ENCODE results near the gene MOBP. TPM values are rescaled to one million over a fixed set of nuclear protein-coding genes. Genes with fewer than 3 reads are reported as not detected.

The MOBP gene
- total RNA-seq, 4 donors from 2014 or later: not detected

- no peak overlapping the region for H3K4me3 ChIP-seq
- no peak overlapping the region for H3K27ac ChIP-seq
- no peaks in the 10 kb centered on the region for H3K9me3 ChIP-seq
- H3K27me3 ChIP-seq: peaks cover 0 to 4% of the 10 kb centered on the region in 2 donors
- DNase-seq: no peak
- H3K4me1 ChIP-seq: no peaks in the 10 kb centered on the region
- TF ChIP-seq POLR2A (IDR thresholded peaks at IDR 0.05) (no peak), CTCF (IDR thresholded peaks at IDR 0.05) (no peak)
- no peaks in the 10 kb centered on the region for H3K36me3 ChIP-seq
These were observed 34.7 kb downstream of the MOBP start for GRCh38 chr3:39501968-39502837.

DNA sequence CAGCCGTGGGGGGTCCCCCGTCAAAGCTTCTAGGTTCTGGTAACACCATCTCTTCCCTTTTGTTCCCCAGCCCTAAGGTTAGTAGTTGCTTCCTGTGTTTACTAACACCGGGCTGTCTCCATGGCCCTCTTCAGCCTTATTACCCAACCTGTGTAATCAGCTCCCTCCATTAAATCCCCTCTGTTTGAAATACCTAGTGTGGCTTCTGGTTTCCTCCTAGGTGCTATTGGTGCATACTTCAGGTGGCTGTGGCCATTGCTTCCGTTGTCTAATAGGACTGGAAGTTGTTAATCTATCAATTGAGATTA, 35.3 kb downstream of the MOBP start:
- peaks cover 0 to 4% of the 10 kb centered on the region in 2 donors for H3K27me3 ChIP-seq
- H3K9me3 ChIP-seq: no peaks in the 10 kb centered on the region
- no peak for DNase-seq
- TF ChIP-seq CTCF (IDR thresholded peaks at IDR 0.05) (no peak), POLR2A (IDR thresholded peaks at IDR 0.05) (no peak)
- H3K4me1 ChIP-seq: no peaks in the 10 kb centered on the region
- H3K27ac ChIP-seq: no peak overlapping the region
- H3K36me3 ChIP-seq: no peaks in the 10 kb centered on the region
- H3K4me3 ChIP-seq: no peak overlapping the region

- Histone ChIP-seq H3K9me3 (no peaks in the 10 kb centered on the region), H3K27me3 (peaks cover 0 to 4% of the 10 kb centered on the region in 2 donors), H3K27ac (no peak overlapping the region), H3K36me3 (no peaks in the 10 kb centered on the region), H3K4me1 (no peaks in the 10 kb centered on the region), H3K4me3 (no peak overlapping the region)
- TF ChIP-seq POLR2A (IDR thresholded peaks at IDR 0.05) (no peak), CTCF (IDR thresholded peaks at IDR 0.05) (no peak)
- no peak for DNase-seq
These were observed 38.6 kb downstream of the MOBP start for GRCh38 chr3:39505866-39506742.

DNA sequence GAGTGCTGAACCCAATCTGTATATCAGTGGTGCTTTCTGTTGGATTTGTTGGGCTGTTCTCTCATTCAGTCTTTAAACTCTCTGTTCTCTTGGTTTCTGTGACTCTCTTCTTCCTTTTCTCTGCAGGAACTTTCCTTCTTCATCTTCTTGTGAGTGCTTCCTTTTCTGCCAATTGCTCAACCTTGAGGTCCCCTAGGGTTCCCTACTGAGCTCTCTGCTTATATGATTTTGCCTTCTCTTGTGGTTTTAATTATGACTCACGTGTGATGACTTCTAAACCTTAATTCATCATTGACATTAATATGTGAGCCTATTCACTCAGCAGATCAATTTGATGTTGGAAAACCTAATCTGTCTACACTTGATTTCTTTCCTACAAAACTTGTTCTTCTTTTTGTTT, 39.4 kb downstream of the MOBP start:
- Histone ChIP-seq H3K4me3 (no peak overlapping the region), H3K27ac (no peak overlapping the region), H3K27me3 (peaks cover 0 to 4% of the 10 kb centered on the region in 2 donors), H3K4me1 (no peaks in the 10 kb centered on the region), H3K9me3 (no peaks in the 10 kb centered on the region), H3K36me3 (no peaks in the 10 kb centered on the region)
- DNase-seq: no peak
- TF ChIP-seq CTCF (IDR thresholded peaks at IDR 0.05): no peak
- TF ChIP-seq POLR2A (IDR thresholded peaks at IDR 0.05): no peak

DNA sequence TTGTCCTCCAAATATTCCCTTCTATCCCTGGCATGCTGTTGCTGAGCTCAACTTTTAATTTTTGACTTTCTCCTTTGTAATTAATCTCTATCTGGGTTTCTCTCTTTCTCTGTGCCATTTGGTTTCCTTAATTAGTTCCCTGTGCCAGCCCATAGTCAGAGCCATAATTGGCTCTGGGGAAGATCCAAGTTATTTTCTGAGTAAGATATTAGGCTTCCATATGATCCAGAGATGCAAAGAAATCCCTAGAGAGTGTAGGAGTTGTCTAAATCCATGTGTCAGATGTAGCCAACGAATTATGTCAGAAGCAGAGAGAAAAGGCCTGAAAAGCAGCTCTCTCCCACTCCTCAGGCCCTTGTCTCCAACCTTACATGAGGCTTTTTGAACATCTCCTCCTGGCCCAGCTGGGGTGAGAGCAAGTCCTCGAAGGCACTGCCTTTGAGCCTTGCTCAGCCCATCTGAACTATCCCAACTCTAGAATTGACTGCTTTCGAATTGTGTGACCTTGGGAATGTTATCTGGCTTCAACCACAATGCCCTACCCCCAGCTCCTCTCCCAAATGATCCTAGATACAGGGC, 46.4 kb downstream of the MOBP start:
- DNase-seq: no peak
- Histone ChIP-seq H3K27ac (no peak overlapping the region), H3K4me3 (no peak overlapping the region), H3K9me3 (no peaks in the 10 kb centered on the region), H3K4me1 (no peaks in the 10 kb centered on the region), H3K27me3 (no peaks in the 10 kb centered on the region), H3K36me3 (no peaks in the 10 kb centered on the region)
- TF ChIP-seq CTCF (IDR thresholded peaks at IDR 0.05) (no peak), POLR2A (IDR thresholded peaks at IDR 0.05) (no peak)

All from Peyer's patch (tissue), 4 donors.